NCI-H526 (cell line): ENCODE data around the gene GPATCH1.

Experiments used
- DNase-seq, 2 experiments: peaks; one replicate each; lab custom pipeline; 2025; lab: John Stamatoyannopoulos, UW

GPATCH1 gene

DNA sequence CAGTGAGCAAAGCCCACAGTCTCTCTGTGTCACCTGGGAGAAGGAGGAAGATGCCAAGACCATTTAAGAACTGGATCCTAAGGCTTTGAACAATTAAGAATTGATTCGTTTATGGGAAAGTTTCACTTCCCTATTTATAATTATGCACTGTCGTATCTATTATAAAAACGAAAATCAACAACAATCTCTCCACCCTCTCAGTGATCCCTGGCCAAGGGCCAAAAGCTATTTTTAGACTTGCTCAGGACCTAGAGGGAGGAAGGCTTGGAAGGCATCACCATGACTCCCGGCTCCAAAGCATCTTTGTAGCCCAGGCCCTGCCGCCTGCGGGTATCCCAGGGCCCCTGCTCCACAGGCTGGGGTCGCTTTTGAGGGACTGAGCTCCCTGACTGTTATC is 17.6 kb upstream of the GPATCH1 start:
- peak; percentile 21 to 78 for DNase-seq

DNA sequence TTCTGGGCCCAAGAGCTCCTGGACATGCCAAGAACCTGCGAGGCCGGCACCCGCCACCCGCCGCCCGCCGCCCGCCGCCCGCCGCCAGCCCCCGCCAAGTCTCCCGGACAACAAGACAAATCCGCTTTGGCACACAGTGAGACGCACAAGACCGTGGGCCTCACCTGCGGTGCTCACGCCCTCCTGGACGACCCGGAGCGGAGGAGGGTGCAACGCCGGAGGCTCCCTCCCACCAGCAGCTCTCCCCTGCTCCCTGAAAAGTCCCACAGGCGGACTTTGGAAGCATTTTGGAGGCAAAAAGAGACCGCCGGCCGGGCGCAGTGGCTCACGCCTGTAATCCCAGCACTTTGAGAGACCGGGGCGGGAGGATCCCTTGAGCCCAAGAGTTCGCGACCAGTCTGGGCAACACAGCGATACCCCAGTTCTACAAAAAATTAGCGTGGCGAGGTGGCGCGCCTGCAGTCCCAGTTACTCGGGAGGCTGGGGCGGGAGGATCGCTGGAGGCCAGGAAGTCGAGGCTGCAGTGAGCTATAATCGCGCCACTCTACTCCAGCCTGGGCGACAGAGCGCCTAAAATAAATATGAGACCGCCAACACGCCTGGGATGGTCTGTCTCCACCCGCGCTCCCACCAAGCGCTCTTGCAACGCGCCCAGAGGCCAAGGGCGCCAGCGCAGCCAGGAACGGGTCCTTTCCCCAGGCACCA is 17.1 kb upstream of the GPATCH1 start:
- DNase-seq = peak in 1 of 2 experiments; percentile 78

DNA sequence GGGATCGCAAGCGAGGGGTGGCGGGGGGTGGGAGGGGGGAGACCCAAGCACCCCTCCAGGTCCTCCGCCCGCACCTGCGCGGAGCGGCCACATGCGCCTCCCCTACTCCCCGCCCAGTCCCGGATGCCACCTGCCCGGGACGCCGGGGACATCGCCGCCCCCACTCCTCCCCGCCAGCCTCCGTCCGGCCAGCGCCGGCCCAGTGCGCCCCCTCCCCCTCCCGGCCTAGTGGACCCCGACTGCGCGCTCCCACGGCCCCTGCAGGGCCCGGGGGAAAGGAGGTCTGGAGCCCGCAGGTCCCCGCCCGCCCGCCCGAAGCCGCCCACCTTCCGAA is 16.6 kb upstream of the GPATCH1 start:
- DNase-seq = peak; percentile 33 to 81

DNA sequence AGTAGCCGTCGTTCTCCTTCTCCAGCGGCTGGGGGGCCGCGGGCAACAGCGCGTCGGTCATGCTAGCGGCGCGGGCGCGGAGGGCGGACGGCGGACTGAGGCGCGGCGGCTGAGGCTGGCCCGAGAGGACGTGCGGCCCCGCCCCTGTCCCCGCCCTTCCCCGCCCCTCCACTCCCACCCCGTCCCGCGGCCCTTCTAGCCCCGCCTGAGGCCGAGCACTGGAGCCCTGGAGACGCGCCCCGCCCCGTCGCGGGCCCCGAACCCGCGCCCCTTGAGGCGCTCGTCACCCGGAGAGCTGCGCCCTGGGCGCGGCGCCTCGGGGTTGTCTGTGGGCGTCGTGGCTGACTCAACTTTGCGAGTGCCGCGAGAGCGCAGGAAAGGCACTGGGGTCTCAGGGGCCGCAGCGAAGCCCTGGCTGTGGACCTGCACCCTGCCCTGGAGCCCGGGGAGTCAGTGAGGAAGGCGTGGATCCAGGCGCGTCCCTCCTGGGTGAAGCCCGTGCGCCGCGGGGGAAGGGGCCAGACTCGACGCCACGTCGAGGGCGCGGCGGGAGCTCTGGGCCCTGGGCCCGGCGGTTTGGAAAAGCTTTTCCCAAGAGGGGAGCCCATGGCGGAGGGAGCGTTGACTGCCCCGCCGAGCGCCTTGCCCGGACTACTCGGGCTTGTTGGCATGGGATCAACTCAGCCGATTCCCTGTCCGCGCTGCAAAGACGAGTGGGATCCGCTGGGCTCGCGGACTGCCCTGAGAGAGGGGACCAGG is 16.0 kb upstream of the GPATCH1 start, which contains the start of gene RHPN2:
RHPN2 (minus strand) TSS at position 97 of the 759 bp plus-strand sequence; CDS start at position 61, 36 bp downstream.
- peak; percentile 46 to 94 for DNase-seq

DNA sequence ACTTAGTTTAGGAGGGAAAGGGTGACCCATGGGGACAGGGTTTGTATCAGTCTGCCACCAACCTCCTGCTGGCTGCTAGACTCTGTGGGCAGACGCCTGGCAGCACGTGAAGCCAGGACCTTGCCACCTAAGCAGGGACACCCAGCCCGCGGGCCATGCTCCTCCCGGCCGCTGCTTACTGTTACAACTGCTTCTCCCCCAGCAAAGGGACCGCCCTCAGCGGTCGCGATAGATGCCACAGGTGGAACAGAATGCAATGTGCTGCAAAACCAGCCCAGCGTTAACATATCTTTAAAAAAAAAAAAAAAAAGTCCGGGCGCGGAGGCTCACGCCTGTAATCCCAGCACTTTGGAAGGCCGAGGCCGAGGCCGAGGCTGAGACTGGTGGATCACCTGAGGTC is 14.4 kb upstream of the GPATCH1 start:
- DNase-seq = no peak

DNA sequence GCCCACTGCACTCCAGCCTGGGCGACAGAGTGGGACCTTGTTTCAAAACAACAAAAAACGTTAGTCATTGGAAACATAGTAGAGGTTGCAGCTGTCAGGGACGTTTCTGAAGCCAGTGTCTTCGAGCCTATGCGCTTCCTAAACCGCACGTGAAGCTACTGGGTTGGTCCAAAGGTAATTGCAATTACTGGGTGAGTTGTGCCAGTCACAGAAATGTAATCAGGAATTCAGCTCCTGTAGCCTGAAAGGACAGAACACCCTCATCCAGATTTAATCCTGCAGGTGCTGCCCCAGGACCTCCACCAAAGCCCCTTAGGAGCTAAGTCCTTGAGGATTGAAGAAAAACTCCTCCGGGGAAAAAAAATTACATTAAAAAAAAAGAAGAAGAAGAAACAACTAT is 13.9 kb upstream of the GPATCH1 start:
- no peak for DNase-seq

DNA sequence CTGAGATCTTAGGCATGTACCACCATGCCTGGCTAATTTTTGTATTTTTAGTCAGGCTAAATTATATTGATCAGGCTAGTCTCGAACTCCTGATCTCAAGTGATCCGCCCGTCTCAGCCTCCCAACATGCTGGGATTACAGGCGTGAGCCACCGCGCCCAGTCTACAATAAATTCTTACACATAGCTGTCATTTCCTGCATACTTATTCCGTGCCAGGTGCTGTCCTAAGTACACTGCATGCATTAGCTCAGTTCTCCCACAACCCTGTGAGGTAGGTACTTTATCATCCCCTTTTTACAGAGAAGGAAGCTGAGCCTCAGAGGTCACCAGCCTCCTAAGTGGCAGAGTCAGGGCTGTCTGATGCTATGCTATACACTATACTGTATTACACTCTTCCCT is 9.1 kb upstream of the GPATCH1 start:
- DNase-seq = no peak

DNA sequence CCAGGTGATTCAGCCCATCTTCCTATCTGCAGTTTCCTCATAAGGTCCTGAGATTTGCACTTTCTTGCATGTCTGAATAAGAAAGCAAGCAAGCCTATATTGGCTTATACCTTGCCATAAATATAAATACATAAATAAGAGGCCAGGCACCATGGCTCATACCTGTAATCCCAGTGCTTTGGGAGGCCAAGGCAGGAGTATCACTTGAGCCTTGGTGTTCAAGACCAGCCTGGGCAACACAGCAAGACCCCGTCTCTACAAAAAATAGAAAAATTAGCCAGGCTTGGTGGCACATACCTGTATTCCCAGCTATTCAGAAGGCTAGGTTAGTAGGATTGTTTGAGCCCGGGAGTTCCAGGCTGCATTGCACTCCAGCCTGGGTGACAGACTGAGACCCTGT is 5.5 kb upstream of the GPATCH1 start:
- no peak for DNase-seq

DNA sequence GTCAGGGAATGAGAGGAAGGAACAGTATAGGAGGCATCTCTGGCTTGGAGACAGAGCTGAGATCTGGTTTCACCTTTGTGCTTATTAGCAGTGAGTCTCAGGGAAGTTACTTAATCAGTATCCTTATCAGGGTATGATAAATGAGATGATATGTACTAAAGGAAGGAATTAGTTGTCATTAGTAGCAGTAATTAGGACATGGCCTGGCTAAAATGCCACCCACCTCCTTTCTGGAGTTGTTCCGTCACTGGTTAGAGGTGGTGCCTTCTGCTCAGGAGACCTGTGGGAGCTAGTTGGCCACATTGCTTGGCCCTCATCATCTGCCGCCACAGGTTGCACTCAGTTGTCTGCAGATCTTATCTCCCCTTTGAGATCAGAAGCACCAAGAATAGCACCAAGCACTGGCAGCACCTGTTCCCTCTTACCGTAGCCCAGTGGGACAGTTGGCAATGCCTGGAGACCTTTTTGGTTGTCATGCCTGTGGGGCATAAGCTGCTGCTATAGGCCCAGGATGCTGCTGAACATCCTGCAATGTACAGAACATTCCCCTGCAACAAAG is 4.7 kb downstream of the GPATCH1 start:
- no peak for DNase-seq

DNA sequence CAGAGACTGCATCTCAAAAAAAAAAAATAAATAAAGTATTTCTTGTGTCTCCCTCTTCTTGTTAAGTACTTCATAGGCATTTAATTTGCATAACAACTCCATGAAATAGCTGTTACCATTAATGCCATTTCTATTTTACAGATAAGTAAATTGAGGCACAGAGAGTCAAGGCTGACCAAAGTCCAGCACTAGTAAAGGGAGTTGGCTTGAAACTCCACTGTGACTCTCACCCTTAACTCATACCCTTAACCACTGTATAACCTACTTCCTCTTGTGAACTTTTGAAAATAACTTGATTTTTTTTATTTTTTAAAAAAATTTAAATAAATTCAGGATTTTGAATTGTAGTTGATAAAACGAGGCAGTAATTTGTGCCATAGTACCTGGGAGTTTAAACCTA is 6.0 kb downstream of the GPATCH1 start:
- DNase-seq = no peak

DNA sequence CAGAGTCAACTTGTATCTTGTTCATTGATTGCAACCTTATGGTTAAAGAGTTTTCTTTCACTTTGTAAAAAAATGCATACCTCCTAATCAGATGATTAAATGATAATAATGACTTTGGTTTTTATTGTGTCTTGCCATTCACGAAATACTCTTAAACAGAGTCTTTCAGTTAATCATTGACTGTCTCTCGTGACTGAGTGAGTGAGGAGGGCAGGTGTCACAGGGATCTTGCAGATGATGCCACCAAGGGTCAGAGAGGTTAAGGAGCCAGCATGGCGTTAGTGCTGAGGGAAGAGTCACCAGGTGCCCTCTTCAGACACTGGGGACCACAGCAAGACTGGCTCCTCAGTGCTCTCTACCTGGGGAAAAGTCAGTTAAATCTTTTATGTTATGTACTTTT is 8.0 kb downstream of the GPATCH1 start:
- DNase-seq = no peak

DNA sequence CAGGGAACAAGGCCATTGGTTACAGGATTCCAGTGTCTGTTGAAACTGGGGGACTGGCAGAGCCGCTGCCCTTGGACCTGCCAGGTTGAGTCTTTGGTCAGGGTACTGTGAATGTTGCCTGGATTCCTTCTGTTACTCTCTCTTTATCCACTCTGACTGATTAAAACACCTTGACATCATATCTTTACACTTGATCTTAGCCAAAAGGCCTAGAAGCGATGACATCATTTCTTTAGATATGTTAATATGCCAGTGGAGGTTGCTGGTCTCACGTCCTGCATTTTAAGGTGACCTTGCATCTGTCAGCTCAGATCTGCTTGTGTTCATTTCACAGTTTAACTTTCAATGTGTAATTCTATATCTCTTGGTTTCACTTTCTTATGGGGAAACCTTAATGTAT is 9.2 kb downstream of the GPATCH1 start:
- DNase-seq = no peak

DNA sequence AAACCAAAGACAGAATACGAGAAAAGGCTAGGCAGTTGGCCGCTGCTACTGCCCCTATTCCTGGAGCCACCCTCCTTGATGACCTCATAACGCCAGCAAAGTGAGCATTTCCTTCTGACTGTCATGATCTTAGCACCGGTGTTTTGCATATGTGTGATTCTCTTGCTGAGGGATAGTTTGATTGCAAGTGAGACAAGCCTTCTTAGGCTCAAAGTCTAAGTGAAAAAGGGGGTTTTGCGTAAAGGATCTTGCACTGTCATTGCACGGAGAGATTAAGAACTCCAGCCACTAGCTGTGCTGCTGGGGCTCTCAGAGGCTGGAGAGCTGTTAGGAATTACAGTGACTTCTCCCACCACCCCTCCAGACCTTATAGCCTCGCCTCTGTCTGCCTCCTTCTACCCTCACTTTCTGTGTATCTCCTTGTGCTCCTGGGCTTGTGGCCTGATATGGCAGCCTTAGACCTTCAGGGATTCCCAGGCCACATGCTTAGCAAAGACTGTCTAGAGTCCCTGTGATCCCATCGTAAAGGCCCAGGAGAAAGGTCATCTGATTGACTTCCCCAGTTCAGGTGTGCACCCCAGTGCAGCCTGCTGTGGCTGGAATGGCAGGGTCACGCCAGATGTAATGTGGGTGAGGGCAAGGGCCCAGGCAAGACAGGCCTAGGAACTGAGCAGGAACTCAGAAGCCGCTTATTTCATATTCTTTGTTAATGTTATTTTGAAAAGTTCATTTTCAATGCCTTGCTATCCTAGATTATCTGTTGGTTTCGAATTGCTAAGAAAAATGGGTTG is 12.6 kb downstream of the GPATCH1 start:
- DNase-seq = peak in 1 of 2 experiments; percentile 12

DNA sequence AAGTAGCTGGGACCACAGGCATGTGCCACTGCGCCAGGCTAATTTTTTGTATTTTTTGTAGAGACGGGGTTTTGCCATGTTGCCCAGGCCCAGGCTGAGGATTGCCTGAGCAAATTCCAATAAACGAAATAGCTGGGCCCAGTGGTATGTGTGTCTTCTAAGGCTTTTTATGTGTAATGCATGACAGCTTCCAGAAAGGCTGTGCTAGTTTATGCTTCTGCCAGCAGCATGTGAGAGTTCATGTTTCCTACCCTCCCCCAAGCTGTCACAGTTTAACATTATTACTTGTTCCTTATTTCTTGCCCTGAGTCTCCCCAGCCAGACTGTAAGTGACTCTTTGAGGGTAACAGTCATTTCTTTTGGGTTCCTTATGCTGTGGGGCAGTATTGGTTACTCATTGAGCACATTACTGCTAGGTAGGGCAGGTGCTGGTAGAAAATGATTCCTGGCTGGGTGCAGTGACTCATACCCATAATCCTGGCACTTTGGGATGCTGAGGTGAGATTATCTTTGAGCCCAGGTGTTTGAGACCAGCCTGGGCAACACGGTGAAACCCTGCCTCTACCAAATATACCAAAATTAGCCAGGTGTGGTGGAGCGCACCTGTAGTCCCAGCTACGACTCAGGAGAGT is 13.6 kb downstream of the GPATCH1 start:
- no peak for DNase-seq

DNA sequence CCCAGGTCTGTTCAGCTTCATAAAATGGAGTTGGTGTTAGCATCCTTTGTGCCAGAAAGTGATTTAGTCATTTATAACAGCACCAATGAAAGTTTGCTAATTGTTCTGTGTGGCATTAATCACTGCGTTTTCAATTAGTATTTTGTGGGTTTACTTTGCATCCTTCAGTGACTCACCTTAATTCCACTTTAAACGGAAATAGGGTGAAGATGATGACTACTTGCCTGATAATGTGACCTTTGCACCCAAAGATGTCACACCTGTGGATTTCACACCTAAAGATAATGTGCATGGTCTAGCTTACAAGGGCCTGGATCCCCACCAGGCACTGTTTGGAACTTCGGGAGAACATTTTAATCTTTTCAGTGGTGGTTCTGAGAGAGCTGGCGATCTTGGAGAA is 15.0 kb downstream of the GPATCH1 start:
- DNase-seq = no peak

DNA sequence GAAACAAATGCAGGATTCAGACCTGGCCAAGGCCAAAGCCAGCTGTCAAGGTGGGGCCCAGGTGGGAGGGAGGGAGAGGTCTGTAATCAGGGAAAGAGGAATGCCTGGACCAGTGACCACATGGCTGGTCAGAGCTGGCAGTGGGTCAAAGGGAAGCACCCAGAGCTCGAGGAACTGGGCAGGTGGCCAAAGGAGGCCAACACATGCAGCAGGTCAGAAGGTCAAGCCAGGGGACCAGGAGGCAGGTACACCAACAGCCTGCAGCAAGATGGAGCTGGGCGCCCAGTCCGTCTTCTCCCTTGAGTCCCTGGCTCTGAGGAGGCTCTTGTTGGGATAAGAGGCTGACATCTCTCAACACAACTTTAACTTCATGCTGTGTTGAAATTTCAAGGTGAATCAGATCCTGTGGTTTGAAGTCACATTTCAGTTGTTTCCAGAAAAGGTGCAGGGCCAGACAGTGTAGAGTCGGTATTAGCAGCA is 17.1 kb downstream of the GPATCH1 start:
- no peak for DNase-seq

DNA sequence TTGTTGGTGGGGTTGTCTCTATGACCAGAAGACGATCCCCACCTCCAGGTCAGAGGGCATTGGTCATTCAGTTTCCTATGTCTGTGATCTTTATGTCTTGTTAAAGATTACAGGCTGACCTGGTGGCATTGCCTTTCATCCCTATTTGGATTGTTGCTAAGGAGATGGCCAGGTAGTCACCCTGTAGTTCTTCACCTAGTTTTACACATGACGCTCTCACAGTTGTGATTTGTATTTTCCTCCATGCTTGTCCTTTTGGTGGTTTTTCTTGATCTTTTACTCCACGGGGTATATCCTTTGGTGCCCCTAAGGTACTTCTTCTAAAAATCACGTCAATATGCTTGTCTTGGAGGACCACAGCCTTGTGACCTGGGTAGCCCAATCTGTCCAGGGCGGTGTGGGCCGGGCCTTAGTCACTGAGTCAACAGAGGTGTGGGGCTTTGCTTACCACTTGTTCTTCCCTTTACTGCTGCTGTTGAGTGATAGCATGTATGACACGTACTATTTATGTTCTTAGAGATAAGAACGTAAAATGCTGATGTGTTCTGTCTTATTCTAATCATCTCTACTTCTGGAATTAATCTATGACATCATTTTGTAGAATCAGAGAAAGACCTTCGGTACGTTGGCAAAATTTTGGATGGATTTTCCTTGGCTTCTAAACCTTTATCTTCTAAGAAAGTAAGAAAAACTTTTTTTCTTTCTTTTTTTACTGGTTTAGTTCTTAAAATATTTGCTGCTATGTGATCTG is 20.1 kb downstream of the GPATCH1 start:
- DNase-seq = no peak

DNA sequence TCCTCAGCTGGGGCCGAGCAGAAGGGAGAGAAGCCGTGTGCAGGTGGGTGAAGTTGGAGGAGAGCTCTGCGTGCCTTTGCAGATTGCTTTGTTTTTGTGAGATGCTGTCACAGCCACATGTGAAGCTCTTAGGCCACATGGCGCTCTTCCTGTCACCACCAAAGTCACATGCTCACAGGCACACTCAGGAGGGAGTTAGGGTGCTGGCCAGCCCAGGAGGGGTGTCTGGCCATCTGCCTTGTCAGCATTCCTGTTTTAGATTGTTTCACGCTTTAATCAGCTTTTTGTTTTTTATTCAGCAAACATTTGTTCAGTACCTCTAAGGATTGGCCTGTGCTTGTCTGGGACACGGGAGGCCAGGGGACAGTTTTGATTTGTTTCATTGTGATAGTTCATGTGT is 21.9 kb downstream of the GPATCH1 start:
- DNase-seq = no peak

DNA sequence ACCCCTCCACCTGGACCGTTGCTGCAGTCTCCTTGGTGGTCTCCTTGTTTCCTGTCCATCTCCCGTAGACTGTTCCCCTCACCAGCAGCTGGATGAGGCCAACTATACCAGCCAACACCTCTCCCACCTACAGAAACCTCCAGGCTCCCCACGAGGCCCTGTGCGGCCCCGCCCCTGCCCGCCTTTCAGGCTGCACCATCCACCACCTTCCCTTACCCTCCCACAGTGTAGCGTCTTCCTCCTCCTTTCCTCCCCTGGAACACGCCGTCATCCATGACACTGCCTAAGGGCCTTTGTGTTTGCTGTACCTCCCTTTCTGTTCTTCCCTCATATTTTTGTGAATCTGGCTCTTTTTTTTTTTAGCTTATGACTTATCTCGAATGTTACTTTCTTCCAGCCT is 27.2 kb downstream of the GPATCH1 start:
- DNase-seq = no peak

DNA sequence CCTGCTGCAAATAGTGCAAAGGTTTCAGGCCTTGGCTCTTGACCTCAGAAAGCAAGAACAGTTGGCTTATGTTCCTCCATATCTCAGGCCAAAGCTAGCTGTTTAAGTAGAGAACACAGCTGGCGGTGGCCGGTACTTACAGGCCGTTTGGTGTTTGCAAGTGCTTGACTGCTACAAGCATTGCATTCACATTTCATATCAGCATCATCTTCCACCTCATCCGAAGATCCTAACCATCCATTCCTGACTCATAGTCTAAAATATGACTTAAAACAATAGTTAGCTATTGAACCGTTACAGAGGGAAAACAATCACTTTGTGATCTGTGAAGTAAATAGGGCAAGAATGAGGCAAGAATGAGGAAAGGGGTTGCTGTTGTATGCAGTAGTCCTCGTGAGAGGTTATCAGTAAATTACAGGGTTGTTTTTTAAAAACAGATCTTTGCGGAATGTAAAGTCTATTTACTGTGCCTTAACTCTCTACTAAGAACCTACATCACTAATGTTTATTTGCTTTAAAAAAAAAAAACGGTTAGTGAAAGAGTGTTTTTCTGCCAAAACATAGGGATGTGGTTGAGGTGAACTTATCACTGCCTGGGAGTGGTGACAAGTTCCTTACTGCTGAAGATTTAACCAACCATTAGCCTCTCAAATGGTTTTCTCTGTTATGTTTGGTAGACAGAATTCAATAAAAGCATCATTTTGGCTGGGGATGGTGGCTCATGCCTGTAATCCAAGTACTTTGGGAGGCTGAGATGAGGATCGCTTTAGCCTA is 29.3 kb downstream of the GPATCH1 start:
- DNase-seq = no peak
